OCI-LY7 (cell line): Measurements from ENCODE around the gene IL1RAPL2. TPM values are rescaled to one million over a fixed set of nuclear protein-coding genes. Genes with fewer than 3 reads are reported as not detected.

Experiments
- BruUV-seq: library from RNA; stranded (reverse); fragments of 400-500 nt; replicated peaks from 2 replicates; lab custom pipeline; 2021; lab: Mats Ljungman, UMichigan
- CTCF ChIA-PET: fragments of 300-600 bp; sonication (Branson Sonifier 250); formaldehyde crosslinking; loops from one replicate; lab custom pipeline; 2022; ENCODE audit warnings: antibody characterized with exemption; ENCODE audit not compliant: unreplicated experiment; lab: Charles Lee
- POLR2A ChIA-PET: fragments of 300-600 bp; sonication (Branson Sonifier 250); formaldehyde crosslinking; loops from one replicate; lab custom pipeline; 2022; ENCODE audit warnings: antibody characterized with exemption; lab: Charles Lee
- DNase-seq: peaks from one replicate; pipeline ENCODE4 v3.0.0-alpha.2; 2015; ENCODE audit warnings: low spot score
- H2AFZ ChIP-seq: fragments of 200-600 bp; sonication (generic), shearing (Covaris generic); 2 replicates; pipeline ENCODE4 v1.6.1; 2014; ENCODE audit warnings: mild to moderate bottlenecking, antibody characterized with exemption, low read length, moderate library complexity
- H3K27ac ChIP-seq: fragments of 200-600 bp; sonication (generic); 2 replicates; pipeline ENCODE4 v1.5.1; 2014; ENCODE audit warnings: mixed run types, low read depth, mild to moderate bottlenecking, moderate library complexity, low read length, inconsistent platforms; ENCODE audit not compliant: poor library complexity, severe bottlenecking
- H3K36me3 ChIP-seq: fragments of 200-600 bp; sonication (generic); 2 replicates; pipeline ENCODE4 v1.6.1; 2014; ENCODE audit warnings: mild to moderate bottlenecking, antibody characterized with exemption, low read length, moderate library complexity, mixed read lengths; ENCODE audit not compliant: insufficient read depth
- H3K4me1 ChIP-seq: fragments of 200-600 bp; sonication (generic); 2 replicates; pipeline ENCODE4 v1.5.1; 2014; ENCODE audit warnings: mild to moderate bottlenecking, low read length; ENCODE audit not compliant: insufficient read depth, poor library complexity, severe bottlenecking
- H3K4me2 ChIP-seq: fragments of 200-600 bp; sonication (generic); 2 replicates; pipeline ENCODE4 v1.6.1; 2014; ENCODE audit warnings: mild to moderate bottlenecking, low read length
- H3K4me3 ChIP-seq: fragments of 200-600 bp; sonication (generic); 2 replicates; pipeline ENCODE4 v1.5.1; 2014; ENCODE audit warnings: mild to moderate bottlenecking, low read depth, low read length; ENCODE audit not compliant: poor library complexity, severe bottlenecking
- H3K79me2 ChIP-seq: fragments of 200-600 bp; sonication (generic); 2 replicates; pipeline ENCODE4 v1.6.1; 2016; ENCODE audit warnings: low read depth, mild to moderate bottlenecking, low read length, moderate library complexity, mixed read lengths; ENCODE audit not compliant: insufficient read depth
- H3K9me2 ChIP-seq: fragments of 200-600 bp; sonication (generic); 2 replicates; pipeline ENCODE4 v1.6.1; 2016; ENCODE audit warnings: mild to moderate bottlenecking, low read length, mixed read lengths; ENCODE audit not compliant: insufficient read depth
- H3K9me3 ChIP-seq: fragments of 200-600 bp; sonication (generic); 2 replicates; pipeline ENCODE4 v1.6.1; 2014; ENCODE audit warnings: mild to moderate bottlenecking, mixed run types, low read length, mixed read lengths
- H4K20me1 ChIP-seq: fragments of 200-600 bp; sonication (generic); 2 replicates; pipeline ENCODE4 v1.6.1; 2014; ENCODE audit warnings: mild to moderate bottlenecking, antibody characterized with exemption, low read length, moderate library complexity, mixed read lengths; ENCODE audit not compliant: insufficient read depth
- EZH2phosphoT487 ChIP-seq: fragments of 200-600 bp; sonication (generic); IDR thresholded peaks from 2 replicates; pipeline ENCODE4 v1.6.1; 2018; ENCODE audit warnings: low read depth, borderline replicate concordance, mild to moderate bottlenecking, mixed run types, antibody characterized with exemption, low read length, moderate library complexity, mixed read lengths
- intact Hi-C: fragments of 100-400 bp; cut with micrococcal nuclease; formaldehyde crosslinking; loops from one replicate; pipeline ENCODE4 v1.10.0; 2022; ENCODE audit not compliant: unreplicated experiment
- total RNA-seq, 2 experiments: library from RNA; depleted of rRNA in 1 of 2; stranded (reverse); fragments of >200 nt in 1 of 2; shearing (Covaris generic) in 1 of 2; gene quantifications; 2 replicates each; pipeline ENCODE4 v1.2.3, GENCODE V29; 2014 to 2022
- TF ChIP-seq, protein P1 (sequence below): fragments of 200-600 bp; sonication (generic); conservative IDR thresholded peaks from 2 replicates; pipeline ENCODE4 v1.5.1; 2014; ENCODE audit warnings: mild to moderate bottlenecking, antibody characterized with exemption, low read length, moderate library complexity, mixed read lengths

Gene IL1RAPL2
- total RNA-seq, 2 experiments from 2014 or later: not detected

DNA sequence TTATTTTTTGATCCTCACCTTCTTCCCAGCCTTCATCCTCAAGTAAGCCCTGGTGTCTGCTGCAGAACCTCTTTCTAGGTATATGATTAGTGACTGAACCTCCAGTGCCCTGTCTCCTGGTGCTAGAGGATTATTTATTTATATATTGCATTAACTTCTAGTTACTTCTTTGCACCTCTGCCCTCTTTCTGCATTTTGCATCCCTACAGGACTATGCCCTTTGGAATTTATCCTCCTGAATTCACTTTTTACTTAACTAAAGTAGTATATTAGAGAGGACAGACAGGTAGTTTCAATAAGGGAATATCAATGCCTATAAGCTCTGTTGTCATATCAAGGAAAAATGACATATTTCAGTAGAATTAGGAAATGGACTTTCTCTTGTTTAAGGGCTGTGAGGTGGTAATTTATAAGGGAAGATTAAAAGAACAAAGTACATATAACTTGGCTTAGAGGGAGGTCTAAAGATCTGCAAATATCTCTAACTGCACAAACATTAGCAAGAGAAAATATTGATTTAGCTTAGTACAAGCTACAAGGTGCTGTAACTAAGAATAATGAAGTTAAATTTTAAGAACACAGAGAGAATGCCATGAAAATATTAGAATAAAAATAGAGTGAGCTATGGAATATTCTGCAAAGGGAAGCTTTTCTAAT lies 472.8 kb downstream of the IL1RAPL2 start:
- no peaks in the 10 kb centered on the region for H3K79me2 ChIP-seq
- H4K20me1 ChIP-seq: no peaks in the 10 kb centered on the region
- ChIA-PET POLR2A (no interaction called here), CTCF (no interaction called here)
- no peak overlapping the region for H2AFZ ChIP-seq
- no TSS peak for BruUV-seq
- TF ChIP-seq, protein P1, sequence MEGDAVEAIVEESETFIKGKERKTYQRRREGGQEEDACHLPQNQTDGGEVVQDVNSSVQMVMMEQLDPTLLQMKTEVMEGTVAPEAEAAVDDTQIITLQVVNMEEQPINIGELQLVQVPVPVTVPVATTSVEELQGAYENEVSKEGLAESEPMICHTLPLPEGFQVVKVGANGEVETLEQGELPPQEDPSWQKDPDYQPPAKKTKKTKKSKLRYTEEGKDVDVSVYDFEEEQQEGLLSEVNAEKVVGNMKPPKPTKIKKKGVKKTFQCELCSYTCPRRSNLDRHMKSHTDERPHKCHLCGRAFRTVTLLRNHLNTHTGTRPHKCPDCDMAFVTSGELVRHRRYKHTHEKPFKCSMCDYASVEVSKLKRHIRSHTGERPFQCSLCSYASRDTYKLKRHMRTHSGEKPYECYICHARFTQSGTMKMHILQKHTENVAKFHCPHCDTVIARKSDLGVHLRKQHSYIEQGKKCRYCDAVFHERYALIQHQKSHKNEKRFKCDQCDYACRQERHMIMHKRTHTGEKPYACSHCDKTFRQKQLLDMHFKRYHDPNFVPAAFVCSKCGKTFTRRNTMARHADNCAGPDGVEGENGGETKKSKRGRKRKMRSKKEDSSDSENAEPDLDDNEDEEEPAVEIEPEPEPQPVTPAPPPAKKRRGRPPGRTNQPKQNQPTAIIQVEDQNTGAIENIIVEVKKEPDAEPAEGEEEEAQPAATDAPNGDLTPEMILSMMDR: no peak
- TF ChIP-seq EZH2phosphoT487: no peak
- no peak for DNase-seq
- no peaks in the 10 kb centered on the region for H3K9me3 ChIP-seq
- no peak overlapping the region for H3K4me3 ChIP-seq
- intact Hi-C loops: no loop called here
- no peaks in the 10 kb centered on the region for H3K4me1 ChIP-seq
- H3K27ac ChIP-seq: no peak overlapping the region
- H3K9me2 ChIP-seq: no peaks in the 10 kb centered on the region
- no peaks in the 10 kb centered on the region for H3K36me3 ChIP-seq
- H3K4me2 ChIP-seq: no peak overlapping the region

DNA sequence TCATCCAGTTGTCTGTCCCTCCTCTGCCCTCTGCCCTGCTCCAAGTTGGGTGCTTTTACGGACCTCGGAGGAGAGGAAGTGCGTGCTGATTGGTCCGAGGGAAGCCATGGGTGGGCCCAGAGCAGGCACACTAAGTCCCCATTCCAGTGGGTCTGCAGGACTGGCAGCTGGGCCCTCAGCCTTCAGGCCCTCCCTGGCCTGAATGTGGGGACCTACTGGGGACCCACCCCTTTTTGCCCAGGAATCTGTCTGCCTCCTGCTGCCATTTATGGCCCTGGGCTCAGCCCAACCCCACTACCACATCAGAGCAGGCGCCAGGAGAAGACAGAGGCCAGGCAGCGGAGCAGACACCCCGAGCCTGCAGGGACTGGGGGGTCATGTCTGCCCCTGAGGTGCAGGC lies 484.9 kb downstream of the IL1RAPL2 start:
- no TSS peak for BruUV-seq
- no peaks in the 10 kb centered on the region for H3K36me3 ChIP-seq
- POLR2A ChIA-PET: no interaction called here
- no peak overlapping the region for H3K27ac ChIP-seq
- TF ChIP-seq, protein P1: no peak
- no peak for TF ChIP-seq EZH2phosphoT487
- H4K20me1 ChIP-seq: no peaks in the 10 kb centered on the region
- no peaks in the 10 kb centered on the region for H3K4me1 ChIP-seq
- no peaks in the 10 kb centered on the region for H3K79me2 ChIP-seq
- intact Hi-C loops: no loop called here
- no peak overlapping the region for H3K4me3 ChIP-seq
- no peaks in the 10 kb centered on the region for H3K9me3 ChIP-seq
- no peaks in the 10 kb centered on the region for H3K9me2 ChIP-seq
- CTCF ChIA-PET: no interaction called here
- DNase-seq: no peak
- H2AFZ ChIP-seq: no peak overlapping the region
- H3K4me2 ChIP-seq: no peak overlapping the region

DNA sequence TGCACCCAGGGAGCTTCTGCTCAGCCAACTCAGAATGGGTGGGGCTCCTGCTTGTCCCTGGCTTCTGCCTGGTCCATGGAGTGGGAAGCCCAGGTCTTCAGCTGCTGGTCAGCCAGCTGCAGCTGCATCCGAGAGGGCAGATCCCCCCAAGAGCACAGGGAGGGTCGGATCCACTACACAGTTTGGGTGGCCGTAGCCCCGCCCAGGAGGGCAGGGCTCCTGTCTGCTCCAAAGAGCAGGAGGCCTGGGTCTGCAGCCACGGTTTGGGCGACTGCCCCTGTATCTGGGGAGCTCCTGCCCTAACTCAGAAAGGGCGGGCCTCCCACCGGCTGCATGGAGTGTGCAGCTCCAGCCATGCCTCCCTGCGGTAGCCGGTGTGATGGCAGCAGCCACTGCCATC lies 485.4 kb downstream of the IL1RAPL2 start:
- BruUV-seq: no TSS peak

More for the DNA sequence above, 485.4 kb downstream of the IL1RAPL2 start:
- Histone ChIP-seq H3K4me1 (no peaks in the 10 kb centered on the region), H3K27ac (no peak overlapping the region), H3K4me2 (no peak overlapping the region), H3K36me3 (no peaks in the 10 kb centered on the region), H3K79me2 (no peaks in the 10 kb centered on the region), H3K9me2 (no peaks in the 10 kb centered on the region), H4K20me1 (no peaks in the 10 kb centered on the region), H3K4me3 (no peak overlapping the region), H3K9me3 (no peaks in the 10 kb centered on the region), H2AFZ (no peak overlapping the region)
- no peak for TF ChIP-seq EZH2phosphoT487
- TF ChIP-seq, protein P1: no peak
- intact Hi-C loops: no loop called here
- POLR2A ChIA-PET: no interaction called here
- DNase-seq: no peak
- CTCF ChIA-PET: no interaction called here
